HepG2 (cell line): ENCODE data around the gene UCKL1. TPM values are rescaled to one million over a fixed set of nuclear protein-coding genes. Genes with fewer than 3 reads are reported as not detected.

ENCODE experiments used
- ATAC-seq: fragments of 200-7000 bp; cut with Tn5 transposase; 3 replicates; pipeline ENCODE4 v1.9.1; 2020; ENCODE audit warnings: mild to moderate bottlenecking, moderate library complexity
- BruUV-seq: library from RNA; stranded (reverse); fragments of 400-500 nt; replicated peaks from 2 replicates; lab custom pipeline; 2021; lab: Mats Ljungman, UMichigan
- CTCF ChIA-PET: fragments of 300-600 bp; formaldehyde crosslinking; extraction: SDS; loops from one replicate; lab custom pipeline; 2021; ENCODE audit warnings: low total read pairs, inconsistent platforms, low intra/inter-chr PET ratio; lab: Yijun Ruan, JAX
- POLR2A ChIA-PET: fragments of 350-600 bp; sonication (Branson Sonifier 250); formaldehyde crosslinking; loops from one replicate; lab custom pipeline; 2020; ENCODE audit warnings: antibody characterized with exemption, inconsistent platforms; lab: Yijun Ruan, JAX
- DNase-seq: peaks from one replicate; pipeline ENCODE4 v3.0.0-alpha.2; 2015; ENCODE audit warnings: low spot score
- FAIRE-seq: peaks from 3 replicates; lab custom pipeline; 2011; peaks lifted over from hg19 to GRCh38; lab: Jason Lieb, UNC
- H2AFZ ChIP-seq: one replicate; pipeline ENCODE4 v1.6.1; 2011; ENCODE audit warnings: low read length, inconsistent platforms
- H3K27ac ChIP-seq: fragments of 300-600 bp; 3 replicates; pipeline ENCODE4 v1.8.0; 2011; ENCODE audit warnings: mixed run types, mild to moderate bottlenecking, mixed read lengths, low read length, inconsistent platforms; ENCODE audit not compliant: insufficient read depth; ENCODE audit errors: extremely low read length
- H3K27me3 ChIP-seq, 2 experiments: fragments of 200-600 bp in 1 of 2; 2 replicates in 1 of 2; 3 replicates in 1 of 2; pipeline versions ENCODE4 v1.6.0 to v1.8.0; 2011; ENCODE audit warnings: low read length in 2 of 2, mild to moderate bottlenecking in 2 of 2, moderate library complexity in 2 of 2, inconsistent platforms in 1 of 2; ENCODE audit not compliant: insufficient read depth in 2 of 2, control insufficient read depth in 1 of 2
- H3K36me3 ChIP-seq, 2 experiments: fragments of 200-600 bp in 1 of 2; replicated peaks in 1 of 2; 2 replicates in 1 of 2; 3 replicates in 1 of 2; pipeline versions ENCODE4 v1.5.1 to v1.8.0; 2011; ENCODE audit warnings: low read length in 2 of 2, inconsistent platforms in 1 of 2; ENCODE audit not compliant: insufficient read depth in 2 of 2, control insufficient read depth in 1 of 2
- H3K4me1 ChIP-seq: 2 replicates; pipeline ENCODE4 v1.5.1; 2012; ENCODE audit warnings: low read length, inconsistent platforms; ENCODE audit not compliant: insufficient read depth
- H3K4me2 ChIP-seq: 2 replicates; pipeline ENCODE4 v1.6.0; 2011; ENCODE audit warnings: low read depth, low read length, inconsistent platforms
- H3K4me3 ChIP-seq, 3 experiments: fragments of 200-600 bp in 1 of 3; sonication (generic), shearing (Covaris generic) in 1 of 3; replicated peaks in 1 of 3; 2 replicates each; pipeline ENCODE4 v1.5.1; 2011 to 2016; ENCODE audit warnings: low read length in 3 of 3, inconsistent platforms in 2 of 3, low read depth in 2 of 3, mild to moderate bottlenecking in 2 of 3, control low read depth in 1 of 3, mixed read lengths in 1 of 3; ENCODE audit not compliant: insufficient read depth in 1 of 3
- H3K79me2 ChIP-seq: one replicate; pipeline ENCODE4 v1.6.1; 2011; ENCODE audit warnings: low read length, inconsistent platforms; ENCODE audit not compliant: insufficient read depth
- H3K9ac ChIP-seq: 2 replicates; pipeline ENCODE4 v1.6.0; 2011; ENCODE audit warnings: mild to moderate bottlenecking, low read depth, low read length, inconsistent platforms; ENCODE audit not compliant: insufficient read depth
- H3K9me3 ChIP-seq: 2 replicates; pipeline ENCODE4 v1.5.1; 2012; ENCODE audit warnings: mild to moderate bottlenecking, low read length
- H4K20me1 ChIP-seq: 2 replicates; pipeline ENCODE4 v1.6.0; 2011; ENCODE audit warnings: inconsistent platforms, mild to moderate bottlenecking, low read length, moderate library complexity; ENCODE audit not compliant: insufficient read depth
- AHDC1 ChIP-seq: sonication (generic); formaldehyde crosslinking; IDR thresholded peaks from 2 replicates; pipeline ENCODE4 v1.5.1; 2020; ENCODE audit warnings: mild to moderate bottlenecking, missing genetic modification reagents, borderline replicate concordance
- CREB3 ChIP-seq: sonication (generic); formaldehyde crosslinking; IDR thresholded peaks from 2 replicates; pipeline ENCODE4 v1.5.0; 2020; ENCODE audit warnings: missing genetic modification reagents
- DNMT1 ChIP-seq: sonication (generic); formaldehyde crosslinking; IDR thresholded peaks from 2 replicates; pipeline ENCODE4 v1.5.1; 2020; ENCODE audit warnings: mild to moderate bottlenecking, missing genetic modification reagents
- ELF4 ChIP-seq: sonication (generic); formaldehyde crosslinking; IDR thresholded peaks from 2 replicates; pipeline ENCODE4 v1.5.0; 2020; ENCODE audit warnings: missing genetic modification reagents, mild to moderate bottlenecking, moderate library complexity, borderline replicate concordance
- GATAD2A ChIP-seq: IDR thresholded peaks from 2 replicates; pipeline ENCODE4 v1.6.1; 2016
- MAX ChIP-seq: IDR thresholded peaks from 2 replicates; pipeline ENCODE4 v1.6.1; 2012; ENCODE audit warnings: inconsistent platforms
- RORA ChIP-seq: sonication (generic); formaldehyde crosslinking; IDR thresholded peaks from 2 replicates; pipeline ENCODE4 v1.5.0; 2020; ENCODE audit warnings: mild to moderate bottlenecking, missing genetic modification reagents, moderate library complexity
- ZNF3 ChIP-seq: IDR thresholded peaks from 2 replicates; pipeline ENCODE4 v1.7.0; 2017; ENCODE audit warnings: inconsistent platforms
- ZNF570 ChIP-seq: sonication (generic); formaldehyde crosslinking; IDR thresholded peaks from 2 replicates; pipeline ENCODE4 v1.4.0; 2020; ENCODE audit warnings: mild to moderate bottlenecking, missing genetic modification reagents, borderline replicate concordance
- ZNF605 ChIP-seq: sonication (generic); formaldehyde crosslinking; IDR thresholded peaks from 2 replicates; pipeline ENCODE4 v1.8.0; 2022; ENCODE audit warnings: mild to moderate bottlenecking, missing genetic modification reagents
- WGBS: methylation state at CpG from one replicate; pipeline ENCODE4 v1.1.6; 2017; ENCODE audit warnings: low lambda C conversion rate; 5-methylcytosine and 5-hydroxymethylcytosine counted together
- in situ Hi-C: cut with HindIII; loops from 2 replicates; pipeline ENCODE4 v1.10.0; 2017; ENCODE audit warnings: low pct_unique_long_range_greater_than_20kb; ENCODE audit not compliant: extremely low pct_ligation_motif_present
- intact Hi-C: fragments of 100-400 bp; cut with micrococcal nuclease; formaldehyde crosslinking; loops from one replicate; pipeline ENCODE4 v1.10.0; 2022; ENCODE audit not compliant: unreplicated experiment
- polyA plus RNA-seq, 8 experiments: library from polyadenylated mRNA; depleted of rRNA in 3 of 8; stranded (reverse) in 7 of 8; unstranded in 1 of 8; fragments of >200 nt; fragmentation: Illumina TruSeq in 4 of 8; extraction: Trizol in 4 of 8; gene quantifications; 2 replicates each; pipeline versions ENCODE4 v1.2.1 to v1.2.3, GENCODE V29; 2011 to 2016; ENCODE audit warnings: low read depth in 4 of 8, missing spikeins in 1 of 8, mixed read lengths in 1 of 8; ENCODE audit not compliant: insufficient read depth in 1 of 8
- total RNA-seq, 5 experiments: library from RNA; depleted of rRNA; stranded (reverse); fragments of >200 nt; fragmentation: Illumina TruSeq; extraction: Trizol; gene quantifications; 2 replicates each; pipeline ENCODE4 v1.2.3, GENCODE V29; 2016; ENCODE audit warnings: low read depth in 1 of 5
- TF ChIP-seq, protein P1 (sequence below), 2 experiments: sonication (generic) in 1 of 2; formaldehyde crosslinking in 1 of 2; IDR thresholded peaks; 2 replicates each; pipeline versions ENCODE4 v1.6.1 to v1.9.0; 2014 to 2022; ENCODE audit warnings: antibody characterized with exemption in 1 of 2, borderline replicate concordance in 1 of 2, inconsistent platforms in 1 of 2, low read depth in 1 of 2, missing genetic modification reagents in 1 of 2

UCKL1 gene
- total and polyA plus RNA-seq, 2 of the 13 experiments (the other 11 are each of a cell fraction or from before 2014, with no cell fraction given) = 50.2 to 126 TPM

- peaks cover 51% of the 10 kb centered on the region for H3K79me2 ChIP-seq
- H3K36me3 ChIP-seq = peaks cover 4 to 18% of the 10 kb centered on the region in 2 experiments
- in situ Hi-C loops (no loop called here), intact Hi-C loops (loop anchor here (2.0 kb wide), 1 partner anchor 31 kb away; the partner anchor contains the start of gene TPD52L2)
- 2% methylated on average over 5 of the region's 5 CpGs for WGBS
- ChIA-PET POLR2A (interaction anchor here (0.8 to 4.7 kb wide), 13 partner anchors 10 to 188 kb away, joined by 3 to 71 read pairs (median 7); partner anchors contain the start of genes ARFRP1, C20orf204, PRPF6 and SAMD10), CTCF (no interaction called here)
- no TSS peak for BruUV-seq
- ATAC-seq = no peak
- H3K4me3 ChIP-seq = peak overlapping the region; percentile 73 to 82 (median 77)
- H4K20me1 ChIP-seq = peaks cover 35% of the 10 kb centered on the region; the same call in 1 of the 2 replicates
- no peaks in the 10 kb centered on the region for H3K9me3 ChIP-seq
- peaks cover 50% of the 10 kb centered on the region for H3K4me1 ChIP-seq
- H3K27me3 ChIP-seq = no peaks in the 10 kb centered on the region; a peak in 1 of 5 replicates
- DNase-seq = no peak
- peak overlapping the region; percentile 76 for H3K9ac ChIP-seq
- peak overlapping the region; percentile 60 for H3K27ac ChIP-seq
- no peak overlapping the region for H2AFZ ChIP-seq
- FAIRE-seq = peak; percentile 44
- H3K4me2 ChIP-seq = peak overlapping the region; percentile 96
- TF ChIP-seq RORA (CRISPR knock-in tag) = no peak
- TF ChIP-seq ZNF570 (CRISPR knock-in tag) = no peak
- no peak for TF ChIP-seq GATAD2A (CRISPR knock-in tag)
- TF ChIP-seq MAX = no peak
- TF ChIP-seq, protein P1, sequence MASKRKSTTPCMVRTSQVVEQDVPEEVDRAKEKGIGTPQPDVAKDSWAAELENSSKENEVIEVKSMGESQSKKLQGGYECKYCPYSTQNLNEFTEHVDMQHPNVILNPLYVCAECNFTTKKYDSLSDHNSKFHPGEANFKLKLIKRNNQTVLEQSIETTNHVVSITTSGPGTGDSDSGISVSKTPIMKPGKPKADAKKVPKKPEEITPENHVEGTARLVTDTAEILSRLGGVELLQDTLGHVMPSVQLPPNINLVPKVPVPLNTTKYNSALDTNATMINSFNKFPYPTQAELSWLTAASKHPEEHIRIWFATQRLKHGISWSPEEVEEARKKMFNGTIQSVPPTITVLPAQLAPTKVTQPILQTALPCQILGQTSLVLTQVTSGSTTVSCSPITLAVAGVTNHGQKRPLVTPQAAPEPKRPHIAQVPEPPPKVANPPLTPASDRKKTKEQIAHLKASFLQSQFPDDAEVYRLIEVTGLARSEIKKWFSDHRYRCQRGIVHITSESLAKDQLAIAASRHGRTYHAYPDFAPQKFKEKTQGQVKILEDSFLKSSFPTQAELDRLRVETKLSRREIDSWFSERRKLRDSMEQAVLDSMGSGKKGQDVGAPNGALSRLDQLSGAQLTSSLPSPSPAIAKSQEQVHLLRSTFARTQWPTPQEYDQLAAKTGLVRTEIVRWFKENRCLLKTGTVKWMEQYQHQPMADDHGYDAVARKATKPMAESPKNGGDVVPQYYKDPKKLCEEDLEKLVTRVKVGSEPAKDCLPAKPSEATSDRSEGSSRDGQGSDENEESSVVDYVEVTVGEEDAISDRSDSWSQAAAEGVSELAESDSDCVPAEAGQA (IDR thresholded peaks at IDR 0.05; ENCODE audit: low read depth) = no peak
- TF ChIP-seq, protein P1 (CRISPR knock-in tag; IDR thresholded peaks at IDR 0.05; ENCODE audit: borderline replicate concordance) = 0 out of 2 replicates have a peak, but pooled peaks have one; percentile 51
- no peak for TF ChIP-seq ELF4 (CRISPR knock-in tag)
- no peak for TF ChIP-seq CREB3 (CRISPR knock-in tag)
- TF ChIP-seq AHDC1 (CRISPR knock-in tag) = 0 out of 2 replicates have a peak, but pooled peaks have one; percentile 22
- no peak for TF ChIP-seq ZNF605
- TF ChIP-seq DNMT1 = no peak
- 0 out of 2 replicates have a peak, but pooled peaks have one; percentile 8 for TF ChIP-seq ZNF3 (CRISPR knock-in tag)
Measured at GRCh38 chr20:63895952-63896263, 60.3 kb downstream of the UCKL1 start.
